HepG2 (cell line): ENCODE measurements around the gene GDAP1L1. TPM values are rescaled to one million over a fixed set of nuclear protein-coding genes. Genes with fewer than 3 reads are reported as not detected.

ENCODE experiments used
- CAMTA2 ChIP-seq: sonication (generic); formaldehyde crosslinking; IDR thresholded peaks from 2 replicates; pipeline ENCODE4 v1.4.0; 2020; ENCODE audit warnings: mild to moderate bottlenecking, missing genetic modification reagents, borderline replicate concordance
- CREB1 ChIP-seq, 2 experiments: fragments of 450-650 bp in 1 of 2; IDR thresholded peaks; 2 replicates each; pipeline ENCODE4 v1.6.1; 2016 to 2017; ENCODE audit warnings: control low read depth in 1 of 2, mild to moderate bottlenecking in 1 of 2, missing compliant biosample characterization in 1 of 2, missing genetic modification characterization in 1 of 2
- HDAC6 ChIP-seq: fragments of 200-600 bp; sonication (generic); IDR thresholded peaks from 2 replicates; pipeline ENCODE4 v1.7.0; 2017; ENCODE audit warnings: mild to moderate bottlenecking, antibody characterized with exemption, low read length, low read depth
- KAT2B ChIP-seq: fragments of 150-350 bp; IDR thresholded peaks from 2 replicates; pipeline ENCODE4 v1.6.1; 2014; ENCODE audit warnings: low read depth, low read length, borderline replicate concordance
- SALL2 ChIP-seq: sonication (generic); formaldehyde crosslinking; IDR thresholded peaks from 2 replicates; pipeline ENCODE4 v1.8.1; 2023; ENCODE audit warnings: mild to moderate bottlenecking, missing genetic modification reagents, inconsistent platforms
- SIN3B ChIP-seq: fragments of 150-350 bp; IDR thresholded peaks from 2 replicates; pipeline ENCODE4 v1.6.1; 2014; ENCODE audit warnings: low read length
- SMAD1 ChIP-seq: sonication (generic); formaldehyde crosslinking; IDR thresholded peaks from 2 replicates; pipeline ENCODE4 v1.4.0; 2020; ENCODE audit warnings: missing genetic modification reagents, low read depth, mild to moderate bottlenecking, borderline replicate concordance
- SOX13 ChIP-seq, 3 experiments: fragments of 450-650 bp in 1 of 3; sonication (generic) in 1 of 3; formaldehyde crosslinking in 1 of 3; IDR thresholded peaks in 2 of 3; conservative IDR thresholded peaks in 1 of 3; 2 replicates each; pipeline versions ENCODE4 v1.5.0 to v1.6.1; 2016 to 2020; ENCODE audit warnings: antibody characterized with exemption in 1 of 3, mild to moderate bottlenecking in 1 of 3, missing compliant biosample characterization in 1 of 3, missing genetic modification reagents in 1 of 3, moderate library complexity in 1 of 3
- ZNF205 ChIP-seq: IDR thresholded peaks from 2 replicates; pipeline ENCODE4 v1.6.1; 2018; ENCODE audit warnings: missing biosample characterization, missing genetic modification reagents
- ZNF30 ChIP-seq: sonication (generic); formaldehyde crosslinking; IDR thresholded peaks from 2 replicates; pipeline ENCODE4 v1.5.0; 2020; ENCODE audit warnings: mild to moderate bottlenecking, missing genetic modification reagents
- ZNF567 ChIP-seq: sonication (generic); formaldehyde crosslinking; IDR thresholded peaks from 2 replicates; pipeline ENCODE4 v1.8.1; 2023; ENCODE audit warnings: mild to moderate bottlenecking, missing genetic modification reagents, borderline replicate concordance
- ZNF792 ChIP-seq: IDR thresholded peaks from 2 replicates; pipeline ENCODE4 v1.6.1; 2016
- polyA plus RNA-seq, 8 experiments: library from polyadenylated mRNA; depleted of rRNA in 3 of 8; stranded (reverse) in 7 of 8; unstranded in 1 of 8; fragments of >200 nt; fragmentation: Illumina TruSeq in 4 of 8; extraction: Trizol in 4 of 8; gene quantifications; 2 replicates each; pipeline versions ENCODE4 v1.2.1 to v1.2.3, GENCODE V29; 2011 to 2016; ENCODE audit warnings: low read depth in 4 of 8, missing spikeins in 1 of 8, mixed read lengths in 1 of 8; ENCODE audit not compliant: insufficient read depth in 1 of 8
- total RNA-seq, 5 experiments: library from RNA; depleted of rRNA; stranded (reverse); fragments of >200 nt; fragmentation: Illumina TruSeq; extraction: Trizol; gene quantifications; 2 replicates each; pipeline ENCODE4 v1.2.3, GENCODE V29; 2016; ENCODE audit warnings: low read depth in 1 of 5
- TF ChIP-seq, protein P1 (sequence below): sonication (generic); formaldehyde crosslinking; IDR thresholded peaks from 2 replicates; pipeline ENCODE4 v1.4.0; 2020; ENCODE audit warnings: mild to moderate bottlenecking, missing genetic modification reagents
- TF ChIP-seq, protein P2 (sequence below): sonication (generic); formaldehyde crosslinking; IDR thresholded peaks from 2 replicates; pipeline ENCODE4 v1.4.0; 2020; ENCODE audit warnings: mild to moderate bottlenecking, low read depth, missing genetic modification reagents
- TF ChIP-seq, protein P3 (sequence below): sonication (generic); formaldehyde crosslinking; IDR thresholded peaks from 2 replicates; pipeline ENCODE4 v1.4.0; 2020; ENCODE audit warnings: missing genetic modification reagents
- TF ChIP-seq, protein P4 (sequence below): sonication (generic); formaldehyde crosslinking; IDR thresholded peaks from 2 replicates; pipeline ENCODE4 v1.5.0; 2020; ENCODE audit warnings: mild to moderate bottlenecking, missing genetic modification reagents, borderline replicate concordance
- TF ChIP-seq, protein P5 (sequence below): sonication (generic); formaldehyde crosslinking; IDR thresholded peaks from 2 replicates; pipeline ENCODE4 v1.8.1; 2023; ENCODE audit warnings: mild to moderate bottlenecking, missing genetic modification reagents

Gene GDAP1L1
- total and polyA plus RNA-seq, 2 of the 13 experiments (the other 11 are each of a cell fraction or from before 2014, with no cell fraction given), result 0.04 TPM; not detected in 1

DNA sequence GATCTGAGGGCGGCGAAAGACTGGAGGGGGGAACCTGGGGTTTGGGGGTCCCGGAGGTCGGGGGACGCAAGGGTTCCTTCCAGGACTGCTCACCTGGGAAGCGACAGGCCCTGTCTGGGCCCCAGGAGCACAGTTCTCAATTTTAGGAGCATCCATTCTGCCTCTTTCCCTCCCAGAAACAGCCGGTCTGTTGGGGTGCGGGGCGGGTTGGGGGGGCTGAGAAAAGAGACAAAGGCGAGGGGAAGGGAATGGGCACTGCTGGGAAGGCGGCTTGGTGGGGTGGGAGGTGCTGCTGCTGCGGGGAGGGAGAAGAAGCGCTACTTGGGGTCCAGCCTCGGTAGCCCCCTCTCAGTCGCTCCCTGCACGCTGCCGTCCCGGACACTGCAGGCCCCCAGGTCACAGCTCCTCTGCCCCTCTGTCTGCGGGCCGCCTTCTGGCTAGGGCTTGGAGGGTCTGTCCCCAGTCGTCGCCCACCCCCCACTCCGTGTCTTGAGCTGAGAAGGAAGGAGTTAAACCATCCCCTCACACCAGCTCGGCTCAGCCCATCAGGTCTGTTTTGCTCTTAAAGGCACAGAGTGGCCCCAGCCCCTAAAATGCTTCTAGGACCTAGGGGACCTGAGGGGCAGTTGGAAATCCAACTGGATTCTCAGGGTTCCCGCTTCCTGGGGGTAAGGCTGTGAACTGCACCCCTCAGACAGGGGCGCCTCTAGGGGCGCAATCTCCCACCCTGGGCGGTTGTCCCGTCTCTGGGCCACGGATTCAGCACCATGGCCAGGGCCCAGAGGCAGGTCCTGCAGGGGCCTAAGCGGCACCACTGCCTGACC lies 690 bp downstream of the GDAP1L1 start (continued):
- TF ChIP-seq, protein P1, sequence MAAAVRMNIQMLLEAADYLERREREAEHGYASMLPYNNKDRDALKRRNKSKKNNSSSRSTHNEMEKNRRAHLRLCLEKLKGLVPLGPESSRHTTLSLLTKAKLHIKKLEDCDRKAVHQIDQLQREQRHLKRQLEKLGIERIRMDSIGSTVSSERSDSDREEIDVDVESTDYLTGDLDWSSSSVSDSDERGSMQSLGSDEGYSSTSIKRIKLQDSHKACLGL (CRISPR knock-in tag), result peak; percentile 97
- TF ChIP-seq KAT2B (no peak), ZNF205 (CRISPR knock-in tag) (peak; percentile 95), ZNF792 (peak; percentile 99), CREB1 (IDR thresholded peaks at IDR 0.05) (no peak), CREB1 (CRISPR knock-in tag; IDR thresholded peaks at IDR 0.05) (no peak), ZNF567 (CRISPR knock-in tag) (no peak), SIN3B (no peak), SALL2 (CRISPR knock-in tag) (peak; percentile 97), SOX13 (IDR thresholded peaks at IDR 0.05) (no peak), SOX13 (CRISPR knock-in tag; conservative IDR thresholded peaks at IDR 0.05 in 1 of 2, IDR thresholded peaks at IDR 0.05 in 1 of 2) (peak in 1 of 2 experiments; percentile 79; a peak in 2 of 4 replicates), ZNF30 (peak; percentile 84), CAMTA2 (CRISPR knock-in tag) (peak; percentile 99), HDAC6 (no peak), SMAD1 (peak; percentile 50; the same call in 1 of the 2 replicates)
- TF ChIP-seq, protein P2, sequence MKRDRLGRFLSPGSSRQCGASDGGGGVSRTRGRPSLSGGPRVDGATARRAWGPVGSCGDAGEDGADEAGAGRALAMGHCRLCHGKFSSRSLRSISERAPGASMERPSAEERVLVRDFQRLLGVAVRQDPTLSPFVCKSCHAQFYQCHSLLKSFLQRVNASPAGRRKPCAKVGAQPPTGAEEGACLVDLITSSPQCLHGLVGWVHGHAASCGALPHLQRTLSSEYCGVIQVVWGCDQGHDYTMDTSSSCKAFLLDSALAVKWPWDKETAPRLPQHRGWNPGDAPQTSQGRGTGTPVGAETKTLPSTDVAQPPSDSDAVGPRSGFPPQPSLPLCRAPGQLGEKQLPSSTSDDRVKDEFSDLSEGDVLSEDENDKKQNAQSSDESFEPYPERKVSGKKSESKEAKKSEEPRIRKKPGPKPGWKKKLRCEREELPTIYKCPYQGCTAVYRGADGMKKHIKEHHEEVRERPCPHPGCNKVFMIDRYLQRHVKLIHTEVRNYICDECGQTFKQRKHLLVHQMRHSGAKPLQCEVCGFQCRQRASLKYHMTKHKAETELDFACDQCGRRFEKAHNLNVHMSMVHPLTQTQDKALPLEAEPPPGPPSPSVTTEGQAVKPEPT (CRISPR knock-in tag), result peak; percentile 96; the same call in 1 of the 2 replicates
- TF ChIP-seq, protein P3, sequence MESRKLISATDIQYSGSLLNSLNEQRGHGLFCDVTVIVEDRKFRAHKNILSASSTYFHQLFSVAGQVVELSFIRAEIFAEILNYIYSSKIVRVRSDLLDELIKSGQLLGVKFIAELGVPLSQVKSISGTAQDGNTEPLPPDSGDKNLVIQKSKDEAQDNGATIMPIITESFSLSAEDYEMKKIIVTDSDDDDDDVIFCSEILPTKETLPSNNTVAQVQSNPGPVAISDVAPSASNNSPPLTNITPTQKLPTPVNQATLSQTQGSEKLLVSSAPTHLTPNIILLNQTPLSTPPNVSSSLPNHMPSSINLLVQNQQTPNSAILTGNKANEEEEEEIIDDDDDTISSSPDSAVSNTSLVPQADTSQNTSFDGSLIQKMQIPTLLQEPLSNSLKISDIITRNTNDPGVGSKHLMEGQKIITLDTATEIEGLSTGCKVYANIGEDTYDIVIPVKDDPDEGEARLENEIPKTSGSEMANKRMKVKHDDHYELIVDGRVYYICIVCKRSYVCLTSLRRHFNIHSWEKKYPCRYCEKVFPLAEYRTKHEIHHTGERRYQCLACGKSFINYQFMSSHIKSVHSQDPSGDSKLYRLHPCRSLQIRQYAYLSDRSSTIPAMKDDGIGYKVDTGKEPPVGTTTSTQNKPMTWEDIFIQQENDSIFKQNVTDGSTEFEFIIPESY (CRISPR knock-in tag), result peak; percentile 71; the same call in 1 of the 2 replicates
- TF ChIP-seq, protein P4, sequence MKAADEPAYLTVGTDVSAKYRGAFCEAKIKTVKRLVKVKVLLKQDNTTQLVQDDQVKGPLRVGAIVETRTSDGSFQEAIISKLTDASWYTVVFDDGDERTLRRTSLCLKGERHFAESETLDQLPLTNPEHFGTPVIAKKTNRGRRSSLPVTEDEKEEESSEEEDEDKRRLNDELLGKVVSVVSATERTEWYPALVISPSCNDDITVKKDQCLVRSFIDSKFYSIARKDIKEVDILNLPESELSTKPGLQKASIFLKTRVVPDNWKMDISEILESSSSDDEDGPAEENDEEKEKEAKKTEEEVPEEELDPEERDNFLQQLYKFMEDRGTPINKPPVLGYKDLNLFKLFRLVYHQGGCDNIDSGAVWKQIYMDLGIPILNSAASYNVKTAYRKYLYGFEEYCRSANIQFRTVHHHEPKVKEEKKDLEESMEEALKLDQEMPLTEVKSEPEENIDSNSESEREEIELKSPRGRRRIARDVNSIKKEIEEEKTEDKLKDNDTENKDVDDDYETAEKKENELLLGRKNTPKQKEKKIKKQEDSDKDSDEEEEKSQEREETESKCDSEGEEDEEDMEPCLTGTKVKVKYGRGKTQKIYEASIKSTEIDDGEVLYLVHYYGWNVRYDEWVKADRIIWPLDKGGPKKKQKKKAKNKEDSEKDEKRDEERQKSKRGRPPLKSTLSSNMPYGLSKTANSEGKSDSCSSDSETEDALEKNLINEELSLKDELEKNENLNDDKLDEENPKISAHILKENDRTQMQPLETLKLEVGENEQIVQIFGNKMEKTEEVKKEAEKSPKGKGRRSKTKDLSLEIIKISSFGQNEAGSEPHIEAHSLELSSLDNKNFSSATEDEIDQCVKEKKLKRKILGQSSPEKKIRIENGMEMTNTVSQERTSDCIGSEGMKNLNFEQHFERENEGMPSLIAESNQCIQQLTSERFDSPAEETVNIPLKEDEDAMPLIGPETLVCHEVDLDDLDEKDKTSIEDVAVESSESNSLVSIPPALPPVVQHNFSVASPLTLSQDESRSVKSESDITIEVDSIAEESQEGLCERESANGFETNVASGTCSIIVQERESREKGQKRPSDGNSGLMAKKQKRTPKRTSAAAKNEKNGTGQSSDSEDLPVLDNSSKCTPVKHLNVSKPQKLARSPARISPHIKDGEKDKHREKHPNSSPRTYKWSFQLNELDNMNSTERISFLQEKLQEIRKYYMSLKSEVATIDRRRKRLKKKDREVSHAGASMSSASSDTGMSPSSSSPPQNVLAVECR (CRISPR knock-in tag), result peak; percentile 76; the same call in 1 of the 2 replicates
- TF ChIP-seq, protein P5, sequence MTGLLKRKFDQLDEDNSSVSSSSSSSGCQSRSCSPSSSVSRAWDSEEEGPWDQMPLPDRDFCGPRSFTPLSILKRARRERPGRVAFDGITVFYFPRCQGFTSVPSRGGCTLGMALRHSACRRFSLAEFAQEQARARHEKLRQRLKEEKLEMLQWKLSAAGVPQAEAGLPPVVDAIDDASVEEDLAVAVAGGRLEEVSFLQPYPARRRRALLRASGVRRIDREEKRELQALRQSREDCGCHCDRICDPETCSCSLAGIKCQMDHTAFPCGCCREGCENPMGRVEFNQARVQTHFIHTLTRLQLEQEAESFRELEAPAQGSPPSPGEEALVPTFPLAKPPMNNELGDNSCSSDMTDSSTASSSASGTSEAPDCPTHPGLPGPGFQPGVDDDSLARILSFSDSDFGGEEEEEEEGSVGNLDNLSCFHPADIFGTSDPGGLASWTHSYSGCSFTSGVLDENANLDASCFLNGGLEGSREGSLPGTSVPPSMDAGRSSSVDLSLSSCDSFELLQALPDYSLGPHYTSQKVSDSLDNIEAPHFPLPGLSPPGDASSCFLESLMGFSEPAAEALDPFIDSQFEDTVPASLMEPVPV, result peak; percentile 79; the same call in 1 of the 2 replicates
